HG03457 (cell line): Measurements from ENCODE around the gene PNMA8C.
"Not testable (repeated sequence)": the region's sequence is repeated elsewhere in the genome, so short reads cannot be mapped to it uniquely, and the experiment has no call there.

Source experiments
- ATAC-seq: cut with Tn5 transposase; IDR thresholded peaks from one replicate; pipeline ENCODE4 v1.9.1; 2021; ENCODE audit warnings: moderate number of reproducible peaks; ENCODE audit not compliant: unreplicated experiment

The PNMA8C gene

DNA sequence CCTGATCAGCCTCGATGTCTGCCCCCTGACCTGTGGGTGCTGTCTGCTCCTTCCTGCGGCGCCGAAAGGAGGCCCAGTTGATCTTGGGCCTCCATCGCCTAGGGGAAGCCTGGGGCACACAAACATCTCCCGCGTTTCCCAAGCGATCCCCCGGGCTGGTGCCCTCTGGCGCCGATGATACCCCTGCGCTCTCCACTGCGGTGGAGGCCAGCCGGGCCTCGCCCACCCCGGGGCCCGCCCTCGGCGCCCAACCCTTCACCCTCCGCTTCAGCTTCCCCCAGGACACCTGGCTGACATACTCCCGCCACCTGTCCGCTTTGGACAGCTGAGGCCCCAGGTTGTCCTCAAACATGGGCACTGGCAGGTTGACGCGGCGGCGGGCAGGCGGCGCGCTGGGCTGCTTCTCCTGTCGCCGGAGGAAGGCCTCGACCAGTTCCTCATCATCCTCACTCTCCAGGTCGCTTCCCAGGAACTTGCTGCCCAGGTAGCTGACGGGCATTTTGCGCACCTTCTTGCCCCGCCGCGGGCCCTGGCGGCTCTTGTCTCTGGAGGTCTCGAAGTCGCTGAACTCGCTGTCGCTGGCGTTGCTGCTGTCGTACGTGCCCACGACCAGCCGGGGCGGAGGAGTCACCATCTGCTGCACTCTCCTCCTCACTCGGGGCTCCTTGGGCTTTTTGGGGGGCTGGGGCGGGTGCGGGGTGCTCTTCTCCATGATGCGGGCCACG is 16.6 kb downstream of the PNMA8C start:
- ATAC-seq = no peak

DNA sequence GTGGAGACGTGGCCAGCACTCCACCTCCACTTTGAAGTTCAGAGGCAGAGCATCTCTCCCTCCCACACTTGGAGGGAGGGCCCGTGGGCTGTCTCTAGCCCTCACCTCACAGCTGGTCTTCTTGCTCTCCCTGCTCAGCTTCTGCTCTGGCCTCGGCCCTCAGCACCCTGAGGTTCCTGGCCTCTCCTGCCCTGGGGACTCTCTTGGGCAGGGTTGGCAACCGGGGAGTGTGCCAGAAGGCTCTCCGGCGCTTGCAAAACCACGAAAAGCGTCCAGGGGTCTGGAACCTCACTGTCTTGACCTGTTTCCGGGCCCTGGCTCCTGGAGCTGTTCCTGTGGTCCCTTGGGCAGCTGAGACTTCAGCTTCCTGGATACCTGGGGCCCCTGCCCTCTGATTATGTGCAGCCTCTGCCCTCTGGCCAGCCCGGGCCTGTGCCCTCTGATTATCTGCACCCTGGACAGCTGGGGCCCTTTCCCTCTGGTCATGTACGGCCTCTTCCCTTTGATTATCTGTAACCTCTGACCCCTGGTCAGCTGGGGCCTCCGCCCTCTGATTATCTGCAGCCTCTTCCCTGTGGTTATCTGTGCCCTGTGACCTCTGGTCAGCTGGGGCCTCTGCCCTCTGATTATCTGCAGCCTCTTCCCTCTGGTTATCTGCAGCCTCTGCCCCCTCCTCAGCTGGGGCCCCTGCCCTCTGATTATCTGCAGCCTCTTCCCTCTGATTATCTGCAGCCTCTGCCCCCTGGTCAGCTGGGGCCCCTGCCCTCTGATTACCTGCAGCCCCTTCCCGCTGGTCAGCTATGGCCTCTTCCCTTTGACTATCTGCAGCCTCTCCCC is 17.4 kb downstream of the PNMA8C start:
- no peak for ATAC-seq

DNA sequence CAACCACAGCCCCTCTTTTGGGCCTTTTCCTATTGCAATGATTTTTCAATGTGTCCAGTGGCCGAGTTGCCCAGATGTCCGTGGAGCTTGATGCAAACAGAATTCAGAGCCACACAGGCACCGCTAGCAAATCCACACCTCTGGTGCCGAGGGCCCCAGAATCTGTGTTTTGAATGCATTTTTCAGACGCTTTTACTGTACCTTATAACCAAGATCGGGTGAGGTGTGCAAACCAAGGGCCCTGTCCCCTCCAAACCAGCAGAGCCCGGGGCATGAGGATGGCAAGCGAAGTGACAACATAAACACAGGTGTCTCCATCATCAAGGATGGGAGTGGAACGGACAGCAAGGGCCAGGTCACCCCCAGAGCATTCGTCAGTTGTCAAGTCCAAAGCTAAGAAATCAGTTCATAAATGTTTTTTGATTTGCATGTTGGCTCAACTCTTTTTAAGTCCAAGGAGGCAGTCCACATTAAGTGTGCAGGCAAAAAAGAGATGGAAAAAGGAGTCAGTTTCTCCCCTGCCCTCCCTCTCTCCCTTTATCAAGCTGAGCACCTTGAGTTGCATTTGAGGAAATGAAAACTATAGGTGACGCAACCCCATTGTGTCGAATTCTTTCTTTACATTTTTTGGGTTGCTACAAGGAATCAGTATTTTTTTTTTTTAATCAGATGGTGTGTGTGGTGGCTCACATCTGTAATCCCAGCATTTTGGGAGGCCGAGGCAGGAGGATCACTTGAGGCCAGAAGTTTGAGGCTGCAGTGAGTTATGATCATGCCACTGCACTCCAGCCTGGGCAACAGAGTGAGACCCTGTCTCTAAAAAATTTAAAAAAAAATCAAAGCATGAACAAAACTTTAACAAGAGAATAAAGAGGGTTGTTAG is 18.3 kb downstream of the PNMA8C start:
- no peak for ATAC-seq

DNA sequence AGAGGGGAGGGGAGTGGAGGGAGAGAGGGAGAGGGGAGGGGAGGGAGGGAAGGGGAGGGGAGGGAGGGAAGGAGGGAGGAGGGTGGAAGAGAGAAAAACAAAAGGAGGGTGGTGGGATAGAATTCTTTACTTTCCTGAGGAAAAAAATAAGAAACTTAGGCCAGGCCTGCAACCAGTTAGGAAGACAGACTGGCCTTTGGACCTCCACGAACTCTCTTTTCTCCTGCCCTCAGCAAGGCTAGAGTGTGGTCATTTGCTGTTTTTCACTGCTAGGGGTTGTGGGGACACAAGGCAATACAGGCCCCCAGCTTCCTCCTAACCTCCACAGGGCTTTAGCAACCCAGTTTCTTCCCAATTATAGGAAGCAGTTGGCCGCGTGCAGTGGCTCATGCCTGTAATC is 19.5 kb downstream of the PNMA8C start:
- no peak for ATAC-seq

DNA sequence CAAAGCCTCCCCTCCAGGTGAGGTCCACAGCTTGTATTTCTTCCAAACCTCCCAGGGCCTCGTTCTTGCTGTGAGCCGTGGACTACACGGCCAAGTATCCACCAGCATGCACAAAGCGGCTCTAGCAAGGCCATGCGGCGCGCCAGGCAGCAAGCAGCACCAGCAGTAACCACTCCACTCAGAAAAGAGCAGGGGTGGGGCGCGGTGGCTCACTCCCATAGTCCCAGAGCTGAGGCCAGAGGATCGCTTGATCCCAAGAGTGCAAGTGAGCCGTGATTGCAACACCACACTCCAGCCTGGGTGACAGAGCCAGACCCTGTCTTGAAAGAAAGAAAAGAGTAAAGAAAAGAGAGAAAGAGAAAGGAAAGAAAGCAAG is 20.1 kb downstream of the PNMA8C start:
- ATAC-seq = no peak

DNA sequence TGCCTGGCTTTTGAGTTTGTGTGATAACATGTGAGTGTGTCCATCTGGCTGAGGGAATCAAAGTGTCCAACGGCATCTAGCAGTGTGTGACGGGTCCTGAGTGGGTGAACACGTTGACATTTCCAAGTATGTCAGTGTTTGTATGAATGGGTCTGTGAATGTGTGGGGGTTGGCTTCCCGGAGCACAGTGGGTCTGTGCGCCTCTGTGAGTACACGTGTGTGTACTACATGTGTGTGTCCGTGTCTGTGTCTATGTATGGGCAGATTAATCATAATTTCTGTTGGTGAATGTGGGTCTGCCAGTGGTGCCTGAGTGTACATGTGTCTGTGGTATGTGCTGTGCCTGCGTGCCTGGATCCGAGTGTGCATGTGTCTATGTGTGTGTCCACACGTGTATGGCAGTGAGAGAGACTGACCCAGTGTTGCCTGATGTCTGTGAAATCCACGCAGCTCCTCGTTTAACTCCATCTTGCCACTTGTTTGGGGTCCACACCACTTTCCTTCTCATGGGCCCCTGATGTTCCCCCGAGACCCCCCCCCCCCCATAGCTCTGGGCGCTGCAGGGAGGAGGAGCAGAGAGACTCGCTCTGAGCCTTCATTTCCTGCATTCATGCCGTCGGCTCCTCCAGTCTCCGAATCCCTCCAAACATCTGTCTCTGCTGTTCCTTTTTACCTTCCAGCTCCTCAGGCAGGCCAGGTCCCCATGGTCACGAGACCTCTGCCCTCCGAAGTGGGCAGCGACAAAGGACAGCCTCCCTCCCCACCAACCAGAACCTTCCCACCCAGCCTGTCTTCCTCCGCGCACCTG is 20.7 kb downstream of the PNMA8C start:
- no peak for ATAC-seq

DNA sequence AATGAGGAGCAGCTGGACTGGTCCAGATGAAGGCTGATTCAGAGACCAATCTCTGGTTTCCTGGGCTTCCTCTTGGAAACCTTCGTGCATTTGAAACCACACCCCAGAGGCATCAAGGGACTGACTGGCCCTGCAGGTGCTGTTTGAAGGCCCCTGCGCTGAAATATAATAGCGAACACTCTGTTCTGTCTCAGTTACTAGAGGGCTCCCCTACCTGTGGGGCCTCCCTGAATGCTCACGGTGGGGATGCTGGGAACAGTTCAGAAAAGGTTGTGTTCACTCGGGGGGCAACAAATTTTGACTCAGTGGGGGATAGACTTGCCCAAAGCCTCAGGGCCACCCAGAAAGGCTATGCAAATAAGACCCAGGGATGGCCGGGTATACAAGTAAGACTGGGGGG is 21.8 kb downstream of the PNMA8C start:
- no peak for ATAC-seq

DNA sequence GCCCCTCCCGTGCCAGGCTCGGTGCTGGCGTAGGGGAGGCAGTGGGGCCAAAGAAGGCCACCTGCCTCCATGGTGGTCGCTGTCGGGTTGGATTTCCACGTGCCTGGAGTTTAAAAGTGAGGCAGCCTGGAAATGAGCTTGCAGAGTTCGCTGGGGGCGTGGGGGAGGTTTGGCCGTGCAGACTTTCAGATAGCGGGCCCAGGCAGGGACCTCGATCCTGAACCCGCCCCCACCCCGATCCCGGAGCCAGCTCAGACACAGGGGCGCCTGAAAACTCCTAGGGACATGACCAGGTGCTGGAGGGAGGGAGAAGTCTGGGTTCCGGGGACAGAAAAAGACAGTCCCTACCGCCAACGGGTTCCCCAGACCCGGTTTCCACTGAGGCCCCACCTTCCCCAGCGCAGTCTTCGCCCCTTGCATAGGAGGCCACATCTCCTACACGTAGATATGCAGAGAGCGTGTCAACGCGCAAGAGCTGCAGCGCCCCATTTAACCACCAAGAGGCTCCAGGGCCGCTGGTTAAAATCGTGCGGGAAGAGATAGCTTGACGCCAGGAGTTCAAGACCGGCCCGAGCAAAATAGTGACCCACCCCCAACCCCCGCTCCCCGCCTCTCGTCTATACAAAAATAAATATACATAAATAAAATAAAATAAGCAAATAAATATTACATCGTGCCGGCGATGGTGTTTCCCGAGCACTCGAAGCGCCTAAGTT is 23.8 kb downstream of the PNMA8C start:
- no peak for ATAC-seq

DNA sequence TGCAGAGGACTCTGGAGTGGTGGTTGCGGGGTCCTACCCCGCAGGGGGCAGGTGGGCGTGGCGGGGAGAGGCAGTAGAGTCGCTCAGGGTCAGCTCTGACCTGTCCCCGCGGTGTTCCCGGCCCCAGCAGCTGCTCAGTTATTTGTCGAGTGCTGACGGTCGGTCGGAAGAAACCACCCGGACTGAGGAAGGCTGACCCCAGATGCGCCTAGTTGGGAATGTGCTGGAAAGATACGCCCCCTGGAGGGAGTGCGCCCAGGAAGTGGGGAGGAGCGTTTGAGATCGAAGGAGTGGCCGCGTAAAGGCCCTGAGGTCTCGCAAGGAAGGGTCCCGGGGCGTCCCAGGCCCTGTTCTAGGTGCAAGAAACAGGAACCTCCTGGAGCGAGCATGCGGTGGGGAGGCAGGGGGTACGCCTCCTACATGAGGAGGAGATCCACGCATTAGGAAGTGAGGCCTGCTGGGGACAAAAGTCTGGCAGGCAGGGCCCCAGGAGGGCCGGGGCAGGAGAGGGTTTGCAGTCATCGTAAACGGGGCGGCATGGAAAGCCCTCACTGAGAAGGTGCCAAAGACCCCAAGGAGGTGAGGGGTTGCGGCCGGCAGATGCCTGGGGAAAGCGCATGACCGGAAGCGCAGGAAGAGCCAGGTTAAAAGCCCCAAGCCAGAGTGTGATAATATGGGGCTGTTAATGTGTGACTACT is 24.5 kb downstream of the PNMA8C start:
- no peak for ATAC-seq

DNA sequence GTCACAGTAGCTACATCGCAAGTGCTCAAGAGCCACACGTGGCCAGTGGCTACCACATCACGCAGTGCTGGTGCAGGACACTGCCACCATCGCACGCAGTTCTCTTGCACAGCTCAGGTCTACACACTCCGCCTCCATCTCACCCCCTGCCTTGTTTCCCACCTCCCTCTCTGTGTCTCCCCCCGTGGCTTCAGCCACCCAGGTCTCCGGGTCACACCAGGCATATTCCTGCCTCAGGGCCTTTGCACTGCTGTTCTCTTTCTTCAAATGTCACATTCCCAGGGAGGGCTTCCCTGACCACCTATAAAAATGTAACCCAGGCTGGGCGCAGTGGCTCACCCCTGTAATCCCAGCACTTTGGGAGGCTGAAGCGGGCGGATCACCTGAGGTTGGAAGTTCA is 26.0 kb downstream of the PNMA8C start:
- no peak for ATAC-seq

DNA sequence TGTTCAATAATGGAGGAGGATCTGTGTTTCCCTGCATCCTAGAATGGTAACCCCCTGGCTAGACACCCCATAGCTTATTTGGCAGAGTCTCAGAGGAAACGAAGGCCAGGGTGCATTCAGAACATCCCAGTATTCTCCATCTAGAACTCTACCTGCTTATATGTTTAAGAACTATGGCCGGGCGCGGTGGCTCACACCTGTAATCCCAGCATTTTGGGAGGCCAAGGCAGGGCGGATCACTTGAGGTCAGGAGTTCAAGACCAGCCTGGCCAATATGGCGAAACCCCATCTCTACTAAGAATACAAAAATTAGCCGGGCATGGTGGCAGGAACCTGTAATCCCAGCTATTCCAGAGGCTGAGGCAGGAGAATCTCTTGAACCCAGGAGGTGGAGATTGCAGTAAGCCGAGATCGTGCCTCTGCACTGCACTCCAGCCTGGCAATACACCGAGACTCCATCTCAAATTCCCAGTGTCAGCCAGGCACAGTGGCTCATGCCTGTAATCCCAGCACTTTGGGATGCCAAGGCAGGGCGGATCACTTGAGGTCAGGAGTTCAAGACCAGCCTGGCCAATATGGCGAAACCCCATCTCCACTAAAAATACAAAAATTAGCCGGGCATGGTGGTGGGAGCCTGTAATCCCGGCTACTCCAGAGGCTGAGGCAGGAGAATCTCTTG is 30.8 kb downstream of the PNMA8C start:
- not testable (repeated sequence) for ATAC-seq

DNA sequence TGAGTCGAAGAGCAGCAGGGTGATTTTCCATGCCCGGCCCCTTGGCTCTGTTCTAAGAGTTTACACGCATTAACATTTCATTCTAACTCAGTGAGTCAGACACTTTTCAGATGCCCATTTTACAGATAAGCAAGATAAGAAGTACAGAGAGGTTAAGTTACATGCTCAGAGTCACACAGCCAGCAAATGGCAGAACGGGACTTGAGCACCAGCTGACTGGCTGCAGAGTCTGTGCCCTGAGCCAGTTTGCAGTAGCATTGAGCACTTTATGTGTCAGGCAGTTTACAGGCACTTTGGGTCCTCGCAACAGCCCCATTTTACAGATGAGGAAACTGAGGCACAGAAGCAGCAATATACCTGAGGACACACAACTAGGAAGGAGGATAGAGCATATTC is 34.3 kb downstream of the PNMA8C start:
- ATAC-seq = no peak

DNA sequence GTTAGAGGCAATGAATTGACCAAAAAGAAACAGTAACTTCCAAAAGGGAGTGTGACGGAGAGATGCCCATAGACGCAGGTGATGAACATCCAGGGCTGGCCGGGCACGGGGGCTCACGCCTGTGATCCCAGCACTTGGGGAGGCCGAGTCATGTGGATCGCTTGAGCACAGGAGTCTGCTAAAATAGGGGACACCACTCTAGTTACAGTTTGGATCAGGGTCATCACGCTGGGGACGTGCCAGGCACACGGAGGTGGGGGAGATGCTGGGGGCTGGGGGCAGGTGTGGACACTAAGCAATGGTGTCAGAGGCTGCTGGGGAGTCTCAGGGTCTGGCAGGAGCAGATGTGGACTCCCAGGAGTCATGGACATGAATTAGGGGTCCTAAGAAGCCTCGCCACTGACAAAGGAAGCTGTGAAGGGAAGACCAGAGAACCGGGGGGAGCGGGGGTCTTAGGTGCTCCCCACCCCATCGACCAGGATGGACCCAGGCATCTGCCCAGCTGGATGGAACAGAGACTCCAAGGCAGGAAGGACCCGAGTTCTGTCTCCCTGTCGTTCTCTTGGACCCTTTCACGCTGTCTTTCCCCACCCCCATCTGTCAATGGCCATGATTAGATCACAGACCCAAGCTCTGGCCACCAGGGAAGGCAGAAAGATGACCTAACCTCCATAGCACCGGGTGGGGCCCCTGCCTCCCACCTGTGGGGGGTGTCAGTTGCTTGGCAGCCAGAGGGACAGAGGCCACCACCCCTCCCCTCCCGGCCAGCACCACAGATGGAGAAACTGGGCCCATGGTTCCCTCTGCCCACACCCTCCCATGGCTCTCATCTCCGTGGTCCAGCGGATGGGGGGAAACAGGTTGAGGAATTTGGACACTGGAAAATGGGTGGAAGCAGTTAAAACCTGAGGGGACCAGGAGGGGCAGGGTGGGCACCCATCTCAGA is 35.0 kb downstream of the PNMA8C start:
- ATAC-seq = no peak

DNA sequence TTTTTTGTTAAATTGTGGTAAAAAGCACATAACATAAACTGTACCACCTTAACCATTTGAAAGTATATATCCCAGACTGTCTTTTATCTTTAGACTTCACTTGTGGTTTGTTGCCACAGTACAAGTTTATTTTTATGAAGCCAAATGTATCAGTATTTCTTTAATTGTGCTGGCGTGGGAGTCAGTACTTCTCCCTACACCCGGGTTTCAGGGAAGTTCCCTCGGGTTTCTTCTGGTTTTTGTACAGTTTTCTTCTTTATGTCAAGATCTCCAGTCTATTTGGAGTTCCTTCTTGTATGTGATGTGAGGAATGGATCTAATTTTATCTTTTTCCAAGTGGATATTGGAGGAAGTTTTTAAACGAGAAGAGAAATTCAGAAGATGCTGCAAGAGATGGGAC is 35.9 kb downstream of the PNMA8C start:
- ATAC-seq = no peak

DNA sequence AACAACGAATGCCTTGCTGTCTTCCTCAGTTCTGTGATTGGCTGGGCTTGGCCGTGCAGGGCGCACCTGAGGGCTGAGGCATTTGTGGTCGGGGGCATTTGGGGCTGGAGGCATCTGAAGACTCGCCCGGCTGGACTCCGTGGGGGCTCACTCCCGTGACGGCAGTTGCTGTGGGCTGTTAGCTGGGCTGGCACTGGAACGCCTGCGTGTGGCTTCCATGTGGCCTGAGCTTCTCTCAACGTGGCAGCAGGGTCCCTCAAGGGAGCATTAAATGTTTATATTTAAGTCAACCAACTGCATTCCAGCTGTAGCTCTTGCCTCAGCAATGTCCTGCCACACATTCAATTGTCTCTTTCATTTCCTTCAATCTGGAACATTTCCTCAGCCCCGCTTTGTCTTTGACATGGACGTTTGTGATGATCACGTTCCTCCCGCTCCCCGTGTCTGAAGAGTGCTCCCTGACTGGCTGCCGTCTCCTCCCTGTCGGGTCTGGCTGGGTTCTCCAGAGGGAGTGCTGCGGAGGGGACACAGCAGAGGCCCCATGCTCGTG is 36.4 kb downstream of the PNMA8C start:
- no peak for ATAC-seq

DNA sequence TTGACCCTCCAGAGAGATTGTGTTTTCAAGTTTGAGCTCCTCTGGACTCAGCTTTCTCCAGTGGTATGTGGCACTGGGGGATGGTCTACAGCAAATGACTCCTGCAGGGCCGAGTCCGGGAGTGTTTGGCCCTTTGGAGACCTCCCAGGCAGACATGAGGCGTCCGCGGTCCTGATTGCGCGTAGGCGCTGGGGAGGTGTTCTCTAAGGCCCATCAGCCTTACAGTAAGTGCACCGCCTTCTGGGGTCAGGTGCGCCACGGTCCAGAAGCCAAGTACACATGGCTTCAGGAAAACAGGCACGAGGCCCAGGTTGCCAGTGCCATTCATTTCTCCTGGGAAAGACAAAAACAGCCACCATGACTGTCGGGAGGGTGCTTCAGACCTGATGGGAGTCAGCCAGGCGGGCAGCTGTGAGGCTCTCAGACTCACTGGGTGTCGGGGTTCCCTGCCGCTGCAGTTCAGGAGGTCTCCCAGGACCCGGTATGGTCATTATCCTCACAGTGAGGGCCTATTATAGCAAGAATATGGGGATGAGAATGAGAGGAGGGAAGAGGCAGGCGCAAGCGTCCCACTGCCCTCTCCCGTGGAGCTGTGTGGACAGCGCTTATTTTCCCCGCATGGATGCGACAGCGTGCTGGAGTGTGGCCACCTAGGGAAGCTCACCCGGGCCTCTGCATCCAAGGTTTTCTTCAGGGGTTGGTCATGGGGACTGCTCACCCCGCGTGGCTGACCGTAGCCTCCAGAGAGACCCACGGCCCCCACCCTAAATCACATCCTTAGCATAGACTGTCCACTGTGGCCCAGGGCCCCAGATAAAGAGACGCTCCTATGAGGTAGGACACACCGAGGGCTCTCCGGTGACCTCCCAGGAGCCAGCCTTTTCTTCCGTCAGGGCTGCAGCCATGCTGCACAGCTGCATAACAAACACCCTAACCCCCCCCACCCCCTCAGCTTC is 37.2 kb downstream of the PNMA8C start:
- ATAC-seq = no peak
